HPDE6-E6E7 (cell line): ENCODE data around the gene RIT2.

Experiments used
- DNase-seq: peaks from one replicate; pipeline ENCODE4 v3.0.0; 2011; ENCODE audit warnings: missing footprints; ENCODE audit errors: extremely low spot score

Gene RIT2

GRCh38 chr18:43012951-43013350, 102.5 kb downstream of the RIT2 start:
- DNase-seq, result no peak

- DNase-seq, result no peak
Measured at GRCh38 chr18:43010611-43011010, 104.9 kb downstream of the RIT2 start.

GRCh38 chr18:43009674-43010073, 105.8 kb downstream of the RIT2 start:
- DNase-seq, result no peak

GRCh38 chr18:43007365-43007764, 108.1 kb downstream of the RIT2 start:
- no peak for DNase-seq

GRCh38 chr18:43004421-43004820, 111.1 kb downstream of the RIT2 start:
- no peak for DNase-seq

- DNase-seq, result no peak
Measured at GRCh38 chr18:43001821-43002220, 113.7 kb downstream of the RIT2 start.

GRCh38 chr18:42996824-42997223, 118.7 kb downstream of the RIT2 start:
- no peak for DNase-seq

- no peak for DNase-seq
Measured at GRCh38 chr18:42980426-42980825, 135.1 kb downstream of the RIT2 start.

- DNase-seq, result no peak
Measured at GRCh38 chr18:42977982-42978637, 137.4 kb downstream of the RIT2 start.

- no peak for DNase-seq
Measured at GRCh38 chr18:42976869-42977590, 138.5 kb downstream of the RIT2 start.

- DNase-seq, result no peak
Measured at GRCh38 chr18:42969366-42969765, 146.1 kb downstream of the RIT2 start.

- no peak for DNase-seq
Measured at GRCh38 chr18:42961298-42961697, 154.2 kb downstream of the RIT2 start.

GRCh38 chr18:42959528-42959927, 156.0 kb downstream of the RIT2 start:
- DNase-seq, result no peak

GRCh38 chr18:42958353-42958752, 157.1 kb downstream of the RIT2 start:
- no peak for DNase-seq

- DNase-seq, result no peak
Measured at GRCh38 chr18:42956287-42956686, 159.2 kb downstream of the RIT2 start.

GRCh38 chr18:42954887-42955286, 160.6 kb downstream of the RIT2 start:
- no peak for DNase-seq

GRCh38 chr18:42953306-42953705, 162.2 kb downstream of the RIT2 start:
- no peak for DNase-seq

GRCh38 chr18:42950732-42951131, 164.8 kb downstream of the RIT2 start:
- no peak for DNase-seq

- no peak for DNase-seq
Measured at GRCh38 chr18:42948831-42949230, 166.7 kb downstream of the RIT2 start.

GRCh38 chr18:42941860-42942259, 173.6 kb downstream of the RIT2 start:
- no peak for DNase-seq

- no peak for DNase-seq
Measured at GRCh38 chr18:42941021-42941420, 174.5 kb downstream of the RIT2 start.

- DNase-seq, result no peak
Measured at GRCh38 chr18:42937436-42937835, 178.0 kb downstream of the RIT2 start.

GRCh38 chr18:42936289-42936688, 179.2 kb downstream of the RIT2 start:
- no peak for DNase-seq

GRCh38 chr18:42931491-42931890, 184.0 kb downstream of the RIT2 start:
- no peak for DNase-seq
